ENCODE measurements around the gene NPPC. TPM values are rescaled to one million over a fixed set of nuclear protein-coding genes. Genes with fewer than 3 reads are reported as not detected.
"Not testable (repeated sequence)": the region's sequence is repeated elsewhere in the genome, so short reads cannot be mapped to it uniquely, and the experiment has no call there.

The NPPC gene
- total RNA-seq, 1 donor from 2014 or later = 1.6 TPM

- H3K9me3 Mint-ChIP-seq = no peaks in the 10 kb centered on the region
- DNase-seq (ENCODE audit: low spot score) = no peak
- no peak overlapping the region for H3K27ac Mint-ChIP-seq
- no peaks in the 10 kb centered on the region for H3K36me3 Mint-ChIP-seq (ENCODE audit: low read depth)
- H3K27me3 Mint-ChIP-seq (ENCODE audit: insufficient read depth) = peaks cover 20% of the 10 kb centered on the region
- no peak overlapping the region for H3K4me3 Mint-ChIP-seq
- H3K4me1 Mint-ChIP-seq (ENCODE audit: low read depth) = no peaks in the 10 kb centered on the region
- intact Hi-C loops (cut with micrococcal nuclease) = no loop called here
These were observed 40.0 kb downstream of the NPPC start for GRCh38 chr2:231886071-231886681.

- no peaks in the 10 kb centered on the region for H3K36me3 Mint-ChIP-seq (ENCODE audit: low read depth)
- no peak overlapping the region for H3K4me3 Mint-ChIP-seq
- H3K27me3 Mint-ChIP-seq (ENCODE audit: insufficient read depth) = peaks cover 24% of the 10 kb centered on the region
- no peak for DNase-seq (ENCODE audit: low spot score)
- H3K27ac Mint-ChIP-seq = no peak overlapping the region
- intact Hi-C loops (cut with micrococcal nuclease) = no loop called here
- H3K9me3 Mint-ChIP-seq = no peaks in the 10 kb centered on the region
- H3K4me1 Mint-ChIP-seq (ENCODE audit: low read depth) = no peaks in the 10 kb centered on the region
These were observed 41.6 kb downstream of the NPPC start for GRCh38 chr2:231884438-231885140.

DNA sequence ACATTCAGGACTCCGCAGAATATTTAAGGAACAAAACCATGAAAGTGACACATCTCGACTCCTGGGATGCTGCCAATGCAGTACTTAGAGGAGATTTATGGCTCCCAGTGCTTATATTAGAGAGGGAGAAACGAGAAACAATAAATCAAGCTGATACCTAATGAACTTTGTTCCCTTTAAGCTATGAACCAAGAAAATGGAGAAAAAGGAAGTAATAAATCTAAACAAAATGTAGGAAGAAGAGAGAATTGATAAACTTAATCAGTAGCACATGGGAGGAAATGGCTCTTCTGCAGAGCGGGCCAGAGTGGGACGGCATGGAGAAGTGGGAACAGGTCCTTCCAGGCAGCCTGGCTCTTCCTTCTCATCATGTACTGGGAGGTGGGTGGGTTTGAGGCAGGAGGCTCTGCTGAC lies 42.7 kb downstream of the NPPC start:
- no peak overlapping the region for H3K27ac Mint-ChIP-seq
- no peaks in the 10 kb centered on the region for H3K36me3 Mint-ChIP-seq (ENCODE audit: low read depth)
- H3K4me1 Mint-ChIP-seq (ENCODE audit: low read depth) = no peaks in the 10 kb centered on the region
- DNase-seq (ENCODE audit: low spot score) = no peak
- intact Hi-C loops (cut with micrococcal nuclease) = no loop called here
- peaks cover 20% of the 10 kb centered on the region for H3K27me3 Mint-ChIP-seq (ENCODE audit: insufficient read depth)
- no peak overlapping the region for H3K4me3 Mint-ChIP-seq
- no peaks in the 10 kb centered on the region for H3K9me3 Mint-ChIP-seq

- Mint-ChIP-seq H3K4me1 (ENCODE audit: low read depth) (no peaks in the 10 kb centered on the region), H3K27ac (no peak overlapping the region), H3K36me3 (ENCODE audit: low read depth) (no peaks in the 10 kb centered on the region), H3K4me3 (no peak overlapping the region), H3K27me3 (ENCODE audit: insufficient read depth) (peaks cover 17% of the 10 kb centered on the region), H3K9me3 (no peaks in the 10 kb centered on the region)
- intact Hi-C loops (cut with micrococcal nuclease) = no loop called here
- DNase-seq (ENCODE audit: low spot score) = no peak
These were observed 43.5 kb downstream of the NPPC start for GRCh38 chr2:231882646-231883045.

DNA sequence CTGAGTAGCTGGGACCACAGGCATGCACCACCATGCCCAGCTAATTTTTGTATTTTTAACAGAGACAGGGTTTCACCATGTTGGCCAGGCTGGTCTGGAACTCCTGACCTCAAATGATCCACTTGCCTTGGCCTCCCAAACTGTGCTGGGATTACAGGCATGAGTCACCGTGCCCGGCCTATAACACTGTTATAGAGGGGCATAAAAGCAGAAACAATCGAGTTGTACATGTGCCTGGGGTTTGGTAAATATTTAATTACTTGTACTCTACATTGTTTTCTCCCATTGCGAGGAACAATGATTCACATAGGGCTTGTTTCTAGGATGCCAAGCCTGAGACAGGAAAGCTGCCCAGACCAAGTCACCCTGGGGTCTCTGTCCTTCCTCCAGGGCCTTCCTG lies 45.8 kb downstream of the NPPC start:
- H3K4me1 Mint-ChIP-seq (ENCODE audit: low read depth); H3K4me3 Mint-ChIP-seq; DNase-seq (ENCODE audit: low spot score); H3K9me3 Mint-ChIP-seq; H3K36me3 Mint-ChIP-seq (ENCODE audit: low read depth); intact Hi-C loops (cut with micrococcal nuclease); H3K27ac Mint-ChIP-seq: not testable (repeated sequence)
- peaks cover 19% of the 10 kb centered on the region for H3K27me3 Mint-ChIP-seq (ENCODE audit: insufficient read depth)

DNA sequence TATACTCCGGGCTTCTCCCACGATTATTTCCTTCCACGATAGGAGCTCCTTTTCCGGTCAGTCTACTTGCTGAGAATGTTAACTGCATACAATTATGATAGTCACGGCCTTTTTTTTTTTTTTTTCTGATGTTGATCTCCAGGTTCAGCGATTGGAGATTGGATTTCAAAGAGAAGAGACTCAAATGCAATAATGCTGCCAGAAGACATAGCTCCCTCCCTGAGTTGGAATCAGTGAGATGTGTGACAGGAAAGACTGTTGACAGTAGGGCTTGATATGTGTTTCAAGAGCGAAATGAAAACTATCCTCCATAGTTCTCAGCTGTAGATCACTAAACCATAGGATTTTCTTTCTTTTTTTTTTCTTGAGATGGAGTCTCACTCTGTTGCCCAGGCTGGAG lies 47.0 kb downstream of the NPPC start:
- peaks cover 19% of the 10 kb centered on the region for H3K27me3 Mint-ChIP-seq (ENCODE audit: insufficient read depth)
- no peaks in the 10 kb centered on the region for H3K4me1 Mint-ChIP-seq (ENCODE audit: low read depth)
- H3K9me3 Mint-ChIP-seq = no peaks in the 10 kb centered on the region
- no peak overlapping the region for H3K4me3 Mint-ChIP-seq
- H3K36me3 Mint-ChIP-seq (ENCODE audit: low read depth) = no peaks in the 10 kb centered on the region
- H3K27ac Mint-ChIP-seq = no peak overlapping the region
- DNase-seq (ENCODE audit: low spot score) = no peak
- intact Hi-C loops (cut with micrococcal nuclease) = no loop called here

GRCh38 chr2:231877533-231878456 lies 48.4 kb downstream of the NPPC start:
- intact Hi-C loops (cut with micrococcal nuclease) = no loop called here

GRCh38 chr2:231874944-231875343 lies 51.3 kb downstream of the NPPC start:
- H3K27ac Mint-ChIP-seq = no peak overlapping the region
- H3K4me3 Mint-ChIP-seq = no peak overlapping the region
- DNase-seq (ENCODE audit: low spot score) = no peak
- H3K9me3 Mint-ChIP-seq = peaks cover 2% of the 10 kb centered on the region
- H3K27me3 Mint-ChIP-seq (ENCODE audit: insufficient read depth) = peaks cover 6% of the 10 kb centered on the region
- H3K36me3 Mint-ChIP-seq (ENCODE audit: low read depth) = no peaks in the 10 kb centered on the region
- H3K4me1 Mint-ChIP-seq (ENCODE audit: low read depth) = no peaks in the 10 kb centered on the region
- intact Hi-C loops (cut with micrococcal nuclease) = no loop called here

More at GRCh38 chr2:231877533-231878456, 48.4 kb downstream of the NPPC start:
- H3K4me1 Mint-ChIP-seq (ENCODE audit: low read depth) = no peaks in the 10 kb centered on the region
- H3K4me3 Mint-ChIP-seq = no peak overlapping the region
- H3K27me3 Mint-ChIP-seq (ENCODE audit: insufficient read depth) = peaks cover 12% of the 10 kb centered on the region
- H3K9me3 Mint-ChIP-seq = no peaks in the 10 kb centered on the region
- DNase-seq (ENCODE audit: low spot score) = no peak
- no peak overlapping the region for H3K27ac Mint-ChIP-seq
- no peaks in the 10 kb centered on the region for H3K36me3 Mint-ChIP-seq (ENCODE audit: low read depth)

Other genes with a start within 250 kb of the NPPC start
- gene PTMA, start 217.9 kb downstream of the NPPC start, total RNA-seq = 2,193 and 2,194 TPM in 2 replicates
- 31.0 and 31.9 TPM in 2 replicates for gene PDE6D, start 145.1 kb downstream of the NPPC start, total RNA-seq
- gene COPS7B, start 140.0 kb downstream of the NPPC start, total RNA-seq = 61.1 and 62.9 TPM in 2 replicates
- gene DIS3L2, start 35.3 kb upstream of the NPPC start, total RNA-seq = 27.9 and 33.1 TPM in 2 replicates

Measured in activated T-helper 1 cell treated with anti-CD3 and anti-CD28 coated beads, Interleukin-12 subunit alpha, Interleukin-12 subunit beta, Interleukin-2, Interleukin-4 antibody, amounts not matched to agents 30 ng/mL and 10 ng/mL and 1 ng/mL, durations not matched to agents 14 hours and 24 hours and 36 hours (primary cell).